ENCODE results near the gene PLCB1. TPM values are rescaled to one million over a fixed set of nuclear protein-coding genes. Genes with fewer than 3 reads are reported as not detected.

Gene PLCB1
- total and polyA plus RNA-seq, 2 donors (not counting 3 experiments of a cell fraction or from before 2014, with no cell fraction given), result 10.2 to 53.4 TPM

DNA sequence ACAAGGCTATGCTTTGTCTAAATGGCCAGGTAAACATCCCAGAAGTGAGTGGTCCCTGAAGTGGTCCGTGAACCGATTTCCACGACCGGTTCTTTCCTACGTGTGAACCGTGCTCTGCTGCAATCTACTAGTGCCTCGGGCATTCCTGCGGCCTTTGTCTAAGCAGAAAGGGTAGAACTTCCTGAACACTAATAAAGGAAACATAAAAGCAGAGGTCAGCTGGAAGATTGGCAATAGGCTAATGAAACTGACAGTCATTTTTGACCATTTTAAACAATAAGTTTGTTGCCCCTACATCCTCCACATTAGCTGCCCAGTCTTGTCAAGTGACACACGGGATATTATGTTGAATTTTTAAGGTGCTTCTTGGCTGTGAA lies 410.0 kb downstream of the PLCB1 start:
- ChIA-PET CTCF (interaction anchor here (0.7 to 2.2 kb wide), 5 partner anchors 24 to 606 kb away, joined by 3 to 7 read pairs (median 6); no protein-coding TSS in a partner anchor), POLR2A (no interaction called here)
- Histone ChIP-seq H3K4me3 (replicated peaks in 1 of 3; ENCODE audit: insufficient read depth in 1 of 3, low read depth in 1 of 3, low read length in 3 of 3) (no peak overlapping the region), H3K27me3 (ENCODE audit: control insufficient read depth in 2 of 2, insufficient read depth in 2 of 2, low read length in 2 of 2) (no peaks in the 10 kb centered on the region), H3K36me3 (ENCODE audit: control insufficient read depth in 2 of 2, extremely low read depth in 1 of 2, insufficient read depth in 2 of 2, low read length in 2 of 2) (no peaks in the 10 kb centered on the region), H3K4me2 (ENCODE audit: insufficient read depth, low read length) (peak overlapping the region; percentile 14), H3K79me2 (ENCODE audit: control insufficient read depth, insufficient read depth, low read length) (no peaks in the 10 kb centered on the region), H3K9ac (replicated peaks; ENCODE audit: extremely low read depth, insufficient read depth, low read length) (peak overlapping the region; percentile 22), H2AFZ (ENCODE audit: low read depth, low read length) (peak overlapping the region; percentile 25), H3K27ac (ENCODE audit: insufficient read depth, low read depth, low read length) (peak overlapping the region; percentile 30), H4K20me1 (replicated peaks; ENCODE audit: control insufficient read depth, extremely low read depth, insufficient read depth, low read length) (no peaks in the 10 kb centered on the region), H3K9me3 (replicated peaks; ENCODE audit: control insufficient read depth, insufficient read depth, low read length) (no peaks in the 10 kb centered on the region), H3K9me1 (replicated peaks; ENCODE audit: control insufficient read depth, extremely low read depth, insufficient read depth, low read length) (no peaks in the 10 kb centered on the region), H3K4me1 (ENCODE audit: control insufficient read depth, extremely low read depth, insufficient read depth, low read length) (peaks cover 24% of the 10 kb centered on the region)
- dilution Hi-C loops (cut with MboI; ENCODE audit: extremely low pct_ligation_motif_present, low sequenced_read_pairs), result no loop called here
- DNase-seq (ENCODE audit: low read depth, low spot score) (peak; percentile 85), FAIRE-seq (peak; percentile 81)
- TF ChIP-seq JUN (IDR thresholded peaks at IDR 0.05; ENCODE audit: borderline replicate concordance, insufficient read depth, insufficient read length, low read depth) (no peak), FOS (IDR thresholded peaks at IDR 0.05; ENCODE audit: borderline replicate concordance, insufficient read depth, low read length) (peak; percentile 20)
- intact Hi-C loops (cut with micrococcal nuclease), result no loop called here
- no TSS peak for BruUV-seq (replicated peaks)

DNA sequence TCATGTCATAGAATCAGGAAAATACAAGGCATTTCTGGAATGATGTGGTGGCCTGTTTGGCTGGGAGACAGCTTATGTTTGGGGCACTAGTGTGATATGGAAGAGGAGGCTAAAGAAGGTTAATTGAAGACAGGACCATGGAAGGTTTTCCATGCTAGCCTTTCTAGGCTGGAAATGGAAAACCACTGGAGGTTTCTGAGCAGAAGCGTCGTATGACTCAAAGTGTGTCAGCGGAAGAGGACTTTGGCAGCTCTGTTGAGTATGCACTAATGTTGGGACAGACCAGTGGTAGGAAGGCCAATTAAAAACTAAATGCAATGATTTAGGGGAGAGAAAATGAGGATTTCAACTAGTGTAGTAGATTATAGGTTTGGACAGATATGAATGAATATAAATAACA lies 413.1 kb downstream of the PLCB1 start:
- POLR2A ChIA-PET, result no interaction called here
- no peaks in the 10 kb centered on the region for H3K9me3 ChIP-seq (replicated peaks; ENCODE audit: control insufficient read depth, insufficient read depth, low read length)
- intact Hi-C loops (cut with micrococcal nuclease) (loop anchor here (5.0 kb wide), 2 partner anchors 42 to 102 kb away; no protein-coding TSS in a partner anchor), dilution Hi-C loops (cut with MboI; ENCODE audit: extremely low pct_ligation_motif_present, low sequenced_read_pairs) (no loop called here)
- no peaks in the 10 kb centered on the region for H3K9me1 ChIP-seq (replicated peaks; ENCODE audit: control insufficient read depth, extremely low read depth, insufficient read depth, low read length)
- FAIRE-seq (no peak), DNase-seq (ENCODE audit: low read depth, low spot score) (no peak)
- no peaks in the 10 kb centered on the region for H4K20me1 ChIP-seq (replicated peaks; ENCODE audit: control insufficient read depth, extremely low read depth, insufficient read depth, low read length)
- H3K4me1 ChIP-seq (ENCODE audit: control insufficient read depth, extremely low read depth, insufficient read depth, low read length), result peaks cover 29% of the 10 kb centered on the region
- H3K4me2 ChIP-seq (ENCODE audit: insufficient read depth, low read length), result no peak overlapping the region
- no peaks in the 10 kb centered on the region for H3K79me2 ChIP-seq (ENCODE audit: control insufficient read depth, insufficient read depth, low read length)
- BruUV-seq (replicated peaks), result no TSS peak
- TF ChIP-seq POLR2A (IDR thresholded peaks at IDR 0.05; ENCODE audit: low read depth, low read length) (no peak), POLR2AphosphoS5 (IDR thresholded peaks at IDR 0.05; ENCODE audit: insufficient read depth, low read depth, low read length) (no peak), JUN (IDR thresholded peaks at IDR 0.05; ENCODE audit: borderline replicate concordance, insufficient read depth, insufficient read length, low read depth) (no peak), EZH2 (IDR thresholded peaks at IDR 0.05; ENCODE audit: borderline replicate concordance, low read depth, low read length, severe bottlenecking) (no peak), GATA2 (IDR thresholded peaks at IDR 0.05; ENCODE audit: insufficient read depth, insufficient read length, low read depth, low read length) (no peak), FOS (IDR thresholded peaks at IDR 0.05; ENCODE audit: borderline replicate concordance, insufficient read depth, low read length) (no peak), MYC (IDR thresholded peaks at IDR 0.05; ENCODE audit: low read depth, low read length) (no peak)
- TF ChIP-seq, protein P1, sequence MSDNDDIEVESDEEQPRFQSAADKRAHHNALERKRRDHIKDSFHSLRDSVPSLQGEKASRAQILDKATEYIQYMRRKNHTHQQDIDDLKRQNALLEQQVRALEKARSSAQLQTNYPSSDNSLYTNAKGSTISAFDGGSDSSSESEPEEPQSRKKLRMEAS (IDR thresholded peaks at IDR 0.05; ENCODE audit: insufficient read depth, insufficient read length), result no peak
- TF ChIP-seq, protein P2, sequence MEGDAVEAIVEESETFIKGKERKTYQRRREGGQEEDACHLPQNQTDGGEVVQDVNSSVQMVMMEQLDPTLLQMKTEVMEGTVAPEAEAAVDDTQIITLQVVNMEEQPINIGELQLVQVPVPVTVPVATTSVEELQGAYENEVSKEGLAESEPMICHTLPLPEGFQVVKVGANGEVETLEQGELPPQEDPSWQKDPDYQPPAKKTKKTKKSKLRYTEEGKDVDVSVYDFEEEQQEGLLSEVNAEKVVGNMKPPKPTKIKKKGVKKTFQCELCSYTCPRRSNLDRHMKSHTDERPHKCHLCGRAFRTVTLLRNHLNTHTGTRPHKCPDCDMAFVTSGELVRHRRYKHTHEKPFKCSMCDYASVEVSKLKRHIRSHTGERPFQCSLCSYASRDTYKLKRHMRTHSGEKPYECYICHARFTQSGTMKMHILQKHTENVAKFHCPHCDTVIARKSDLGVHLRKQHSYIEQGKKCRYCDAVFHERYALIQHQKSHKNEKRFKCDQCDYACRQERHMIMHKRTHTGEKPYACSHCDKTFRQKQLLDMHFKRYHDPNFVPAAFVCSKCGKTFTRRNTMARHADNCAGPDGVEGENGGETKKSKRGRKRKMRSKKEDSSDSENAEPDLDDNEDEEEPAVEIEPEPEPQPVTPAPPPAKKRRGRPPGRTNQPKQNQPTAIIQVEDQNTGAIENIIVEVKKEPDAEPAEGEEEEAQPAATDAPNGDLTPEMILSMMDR (IDR thresholded peaks at IDR 0.05; ENCODE audit: extremely low read depth in 1 of 2, insufficient read depth in 1 of 2, low read depth in 1 of 2, low read length in 2 of 2), result no peak
- H3K36me3 ChIP-seq (ENCODE audit: control insufficient read depth in 2 of 2, extremely low read depth in 1 of 2, insufficient read depth in 2 of 2, low read length in 2 of 2), result no peaks in the 10 kb centered on the region
- H3K9ac ChIP-seq (replicated peaks; ENCODE audit: extremely low read depth, insufficient read depth, low read length), result no peak overlapping the region
- no peaks in the 10 kb centered on the region for H3K27me3 ChIP-seq (ENCODE audit: control insufficient read depth in 2 of 2, insufficient read depth in 2 of 2, low read length in 2 of 2)
- no peak overlapping the region for H2AFZ ChIP-seq (ENCODE audit: low read depth, low read length)
- CTCF ChIA-PET, result no interaction called here
- no peak overlapping the region for H3K4me3 ChIP-seq (replicated peaks in 1 of 3; ENCODE audit: insufficient read depth in 1 of 3, low read depth in 1 of 3, low read length in 3 of 3)
- no peak overlapping the region for H3K27ac ChIP-seq (ENCODE audit: insufficient read depth, low read depth, low read length)
